Kidney (tissue), 14 donors: ENCODE measurements around the gene HHAT. TPM values are rescaled to one million over a fixed set of nuclear protein-coding genes. Genes with fewer than 3 reads are reported as not detected.
"Not testable (repeated sequence)": the region's sequence is repeated elsewhere in the genome, so short reads cannot be mapped to it uniquely, and the experiment has no call there.

Experiments used
- DNase-seq, 5 donors: peaks; one replicate each; pipeline ENCODE4 v3.0.0-alpha.2; 2013 to 2020
- FAIRE-seq: peaks from 2 replicates; lab custom pipeline; 2012; peaks lifted over from hg19 to GRCh38; lab: Jason Lieb, UNC
- H3K27ac ChIP-seq, 2 donors: one replicate each; pipeline ENCODE4 v1.7.0; 2013; ENCODE audit warnings: low read depth in 2 of 2, low read length in 2 of 2, inconsistent platforms in 1 of 2
- H3K27me3 ChIP-seq: one replicate; pipeline ENCODE4 v1.7.1; 2013; ENCODE audit warnings: low read length, inconsistent platforms; ENCODE audit not compliant: control insufficient read depth, insufficient read depth
- H3K36me3 ChIP-seq, 3 donors: one replicate each; pipeline versions ENCODE4 v1.7.0 to v1.7.1; 2013; ENCODE audit warnings: low read length in 3 of 3, control low read depth in 1 of 3, inconsistent platforms in 1 of 3; ENCODE audit not compliant: insufficient read depth in 3 of 3, control insufficient read depth in 2 of 3
- H3K4me1 ChIP-seq, 3 donors: one replicate each; pipeline versions ENCODE4 v1.7.0 to v1.7.1; 2013; ENCODE audit warnings: low read length in 3 of 3, inconsistent platforms in 1 of 3, low read depth in 1 of 3; ENCODE audit not compliant: control insufficient read depth in 2 of 3, insufficient read depth in 2 of 3
- H3K4me3 ChIP-seq, 3 donors: one replicate each; pipeline versions ENCODE4 v1.7.0 to v1.8.1; 2013; ENCODE audit warnings: low read length in 3 of 3, control low read depth in 1 of 3, inconsistent platforms in 1 of 3
- H3K9ac ChIP-seq, 3 donors: one replicate each; pipeline versions ENCODE4 v1.7.0 to v1.7.1; 2013; ENCODE audit warnings: low read length in 3 of 3, control low read depth in 1 of 3, inconsistent platforms in 1 of 3
- H3K9me3 ChIP-seq, 3 donors: one replicate each; pipeline versions ENCODE4 v1.7.0 to v1.7.1; 2013; ENCODE audit warnings: low read length in 3 of 3, control low read depth in 1 of 3, inconsistent platforms in 1 of 3; ENCODE audit not compliant: control insufficient read depth in 2 of 3, insufficient read depth in 1 of 3
- intact Hi-C: fragments of 100-400 bp; cut with DNase I; formaldehyde crosslinking; loops from one replicate; pipeline ENCODE4 v1.11.1; 2022
- polyA plus RNA-seq: library from polyadenylated mRNA; stranded (reverse); fragments of 350-450 nt; fragmentation: Illumina TruSeq; extraction: RNeasy Lipid Tissue Mini Kit (QIAGEN cat#74804); gene quantifications from one replicate; pipeline ENCODE4 v1.2.3, GENCODE V29; 2014; ENCODE audit warnings: low read depth, low replicate concordance; ENCODE audit not compliant: insufficient read depth
- total RNA-seq: library from RNA; stranded (reverse); fragmentation: NEBNext Ultra II Directional; extraction: Animal tissue kit (Norgen Biotek cat#: 25700); gene quantifications from one replicate; pipeline ENCODE4 v1.2.1, GENCODE V29; 2021
- TF ChIP-seq, protein P1 (sequence below): IDR thresholded peaks from 3 replicates; pipeline ENCODE4 v1.5.1; 2012; ENCODE audit warnings: mild to moderate bottlenecking, moderate library complexity, borderline replicate concordance; ENCODE audit not compliant: insufficient read depth; ENCODE audit errors: extremely low read depth
- donor health status: control.
- donor health status: control.
- donor health status: control.
- donor health status: control.
- donor health status: control.
- donor health status: DM: yes; HTN: yes; CAD: no.
- donor health status: Normal renal cell carcinoma (clear cell type).

Gene HHAT
- total and polyA plus RNA-seq, 2 donors from 2014 or later: 5.5 to 9.7 TPM

DNA sequence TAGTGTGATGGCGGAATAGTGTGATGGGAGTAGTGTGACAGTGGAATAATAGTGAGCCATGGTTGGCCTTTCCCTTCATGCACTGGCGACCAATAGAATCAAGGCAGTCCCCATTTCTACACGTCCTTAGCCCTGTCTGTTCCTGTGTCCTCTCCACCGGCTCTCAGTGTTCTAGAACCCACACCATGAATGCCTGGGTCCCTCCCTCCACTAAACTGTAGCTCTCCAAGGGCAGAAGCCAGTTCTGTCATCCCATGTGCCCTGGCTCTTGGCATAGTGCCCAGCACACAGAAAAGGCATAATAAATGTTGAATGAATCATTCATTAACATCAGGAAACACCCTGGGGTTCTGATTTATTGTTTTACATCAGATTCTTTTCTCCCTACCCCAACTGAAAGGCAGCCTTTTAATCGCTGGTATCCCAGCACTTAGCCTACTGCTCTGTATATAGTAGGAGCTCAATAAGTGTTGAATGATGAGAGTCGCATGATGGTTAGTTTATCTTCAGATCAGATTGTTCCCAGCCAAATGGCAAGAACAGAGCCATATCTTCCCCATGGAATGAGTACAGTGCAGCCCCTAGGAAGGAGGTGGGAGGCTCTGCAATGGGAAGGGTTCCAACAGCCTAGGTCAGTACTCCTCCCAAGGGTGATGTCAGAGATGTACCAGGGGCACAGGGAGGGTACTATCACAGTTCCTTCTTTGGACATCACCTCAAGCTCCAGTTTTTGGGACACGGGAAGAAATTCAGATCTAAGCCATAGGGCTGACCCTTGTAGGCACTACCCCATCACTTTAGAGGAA is 325.7 kb downstream of the HHAT start:
- H3K4me3 ChIP-seq: no peak overlapping the region
- TF ChIP-seq, protein P1, sequence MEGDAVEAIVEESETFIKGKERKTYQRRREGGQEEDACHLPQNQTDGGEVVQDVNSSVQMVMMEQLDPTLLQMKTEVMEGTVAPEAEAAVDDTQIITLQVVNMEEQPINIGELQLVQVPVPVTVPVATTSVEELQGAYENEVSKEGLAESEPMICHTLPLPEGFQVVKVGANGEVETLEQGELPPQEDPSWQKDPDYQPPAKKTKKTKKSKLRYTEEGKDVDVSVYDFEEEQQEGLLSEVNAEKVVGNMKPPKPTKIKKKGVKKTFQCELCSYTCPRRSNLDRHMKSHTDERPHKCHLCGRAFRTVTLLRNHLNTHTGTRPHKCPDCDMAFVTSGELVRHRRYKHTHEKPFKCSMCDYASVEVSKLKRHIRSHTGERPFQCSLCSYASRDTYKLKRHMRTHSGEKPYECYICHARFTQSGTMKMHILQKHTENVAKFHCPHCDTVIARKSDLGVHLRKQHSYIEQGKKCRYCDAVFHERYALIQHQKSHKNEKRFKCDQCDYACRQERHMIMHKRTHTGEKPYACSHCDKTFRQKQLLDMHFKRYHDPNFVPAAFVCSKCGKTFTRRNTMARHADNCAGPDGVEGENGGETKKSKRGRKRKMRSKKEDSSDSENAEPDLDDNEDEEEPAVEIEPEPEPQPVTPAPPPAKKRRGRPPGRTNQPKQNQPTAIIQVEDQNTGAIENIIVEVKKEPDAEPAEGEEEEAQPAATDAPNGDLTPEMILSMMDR: no peak
- H3K36me3 ChIP-seq: no peaks in the 10 kb centered on the region
- peaks cover 0 to 2% (median 0%) of the 10 kb centered on the region in 3 donors for H3K9me3 ChIP-seq
- no peak overlapping the region for H3K27ac ChIP-seq
- H3K27me3 ChIP-seq: no peaks in the 10 kb centered on the region
- H3K4me1 ChIP-seq: no peaks in the 10 kb centered on the region
- H3K9ac ChIP-seq: no peak overlapping the region
- FAIRE-seq (no peak), DNase-seq (no peak)
- intact Hi-C loops: no loop called here

DNA sequence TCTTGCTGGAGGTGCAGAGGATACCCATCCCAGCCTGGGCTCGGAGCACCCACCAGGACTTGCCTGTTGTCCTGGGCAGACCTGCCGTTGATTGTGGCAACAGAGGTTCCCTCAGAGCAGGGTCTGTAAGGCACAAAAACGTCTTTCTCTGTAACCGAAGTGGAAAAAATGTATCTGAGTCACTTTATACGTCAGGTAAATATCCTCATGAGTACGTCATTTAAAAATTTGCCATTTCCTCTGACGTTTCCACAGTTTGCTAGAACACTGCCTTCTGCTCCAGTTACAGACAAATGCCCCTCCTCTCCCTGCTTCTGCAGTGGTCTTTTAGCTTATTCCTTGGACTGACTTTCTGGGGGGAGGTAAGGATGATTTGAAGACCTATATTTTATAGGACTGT is 326.8 kb downstream of the HHAT start:
- H3K27ac ChIP-seq: no peak overlapping the region

DNA sequence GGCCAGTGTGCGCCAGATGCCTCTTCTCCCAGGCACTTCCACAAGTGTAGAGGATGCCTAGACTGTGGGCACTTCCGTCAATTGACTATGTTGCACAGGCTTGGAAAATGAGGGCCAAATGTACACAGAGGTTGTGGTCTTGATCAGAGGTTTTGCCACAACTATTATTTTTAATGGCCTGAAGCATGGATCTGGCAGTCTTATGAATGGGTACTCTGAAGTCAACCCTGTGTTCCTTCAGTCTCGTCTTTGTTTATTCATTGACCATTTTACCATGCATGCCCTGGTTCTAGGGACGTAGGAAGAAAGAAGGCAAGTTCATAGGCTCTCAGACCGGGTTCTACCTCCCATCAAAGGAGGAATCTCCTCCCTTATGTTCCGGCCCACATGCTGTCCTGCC is 329.1 kb downstream of the HHAT start:
- FAIRE-seq (no peak), DNase-seq (no peak)
- H3K27ac ChIP-seq: no peak overlapping the region
- H3K4me1 ChIP-seq: no peaks in the 10 kb centered on the region
- intact Hi-C loops: no loop called here
- H3K36me3 ChIP-seq: no peaks in the 10 kb centered on the region
- H3K9me3 ChIP-seq: peaks cover 0 to 2% (median 0%) of the 10 kb centered on the region in 3 donors
- TF ChIP-seq, protein P1: no peak
- H3K4me3 ChIP-seq: no peak overlapping the region
- no peak overlapping the region for H3K9ac ChIP-seq
- H3K27me3 ChIP-seq: no peaks in the 10 kb centered on the region

More for the DNA sequence above, 326.8 kb downstream of the HHAT start:
- TF ChIP-seq, protein P1: no peak
- peaks cover 0 to 2% (median 0%) of the 10 kb centered on the region in 3 donors for H3K9me3 ChIP-seq
- intact Hi-C loops: no loop called here
- no peak for FAIRE-seq
- H3K4me1 ChIP-seq: no peaks in the 10 kb centered on the region
- DNase-seq: no peak
- no peak overlapping the region for H3K9ac ChIP-seq
- no peaks in the 10 kb centered on the region for H3K27me3 ChIP-seq
- no peak overlapping the region for H3K4me3 ChIP-seq
- H3K36me3 ChIP-seq: no peaks in the 10 kb centered on the region

DNA sequence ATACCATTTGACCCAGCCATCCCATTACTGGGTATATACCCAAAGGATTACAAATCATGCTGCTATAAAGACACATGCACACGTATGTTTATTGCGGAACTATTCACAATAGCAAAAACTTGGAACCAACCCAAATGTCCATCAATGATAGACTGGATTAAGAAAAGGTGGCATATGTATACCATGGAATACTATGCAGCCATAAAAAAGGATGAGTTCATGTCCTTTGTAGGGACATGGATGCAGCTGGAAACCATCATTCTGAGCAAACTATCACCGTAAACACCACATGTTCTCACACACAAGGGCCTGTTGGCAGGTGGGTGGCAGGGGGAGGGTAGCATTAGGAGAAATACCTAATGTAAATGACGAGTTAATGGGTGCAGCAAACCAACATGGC is 332.8 kb downstream of the HHAT start:
- FAIRE-seq: not testable (repeated sequence)

More for the DNA sequence above, 332.8 kb downstream of the HHAT start:
- H3K9me3 ChIP-seq, H3K9ac ChIP-seq, H3K27ac ChIP-seq, H3K4me1 ChIP-seq, H3K27me3 ChIP-seq, intact Hi-C loops, H3K36me3 ChIP-seq, DNase-seq, H3K4me3 ChIP-seq: not testable (repeated sequence)
